Measurements from ENCODE around the gene DDIT4. TPM values are rescaled to one million over a fixed set of nuclear protein-coding genes. Genes with fewer than 3 reads are reported as not detected.
A peak's percentile ranks its signal among the peaks of the same experiment; 100 is the strongest.
"Not testable (repeated sequence)": the region's sequence is repeated elsewhere in the genome, so short reads cannot be mapped to it uniquely, and the experiment has no call there.

Gene DDIT4
- total RNA-seq, 1 experiment from 2014 or later = 326 TPM

DNA sequence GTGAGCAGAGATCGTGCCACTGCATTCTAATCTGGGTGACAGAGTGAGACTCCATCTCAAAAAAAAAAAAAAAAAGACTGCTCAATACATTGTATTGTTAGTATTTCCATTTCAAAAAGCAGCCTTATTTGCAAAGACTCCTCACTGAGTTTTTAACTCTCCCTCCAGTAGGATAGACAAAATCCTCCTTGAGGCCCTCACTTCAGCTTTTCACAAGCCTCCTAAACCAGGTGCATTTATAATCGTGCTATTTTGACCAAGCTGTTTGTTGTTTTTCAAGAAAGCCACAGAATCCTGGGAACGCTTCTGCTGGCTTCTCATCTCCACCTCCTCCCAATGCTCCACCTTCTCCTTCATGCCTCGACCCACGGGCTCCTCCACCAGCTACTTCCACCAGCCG, 6.3 kb upstream of the DDIT4 start:
- peaks cover 31% of the 10 kb centered on the region for H3K36me3 Mint-ChIP-seq (ENCODE audit: insufficient read depth, unreplicated experiment)
- TF ChIP-seq, protein P1, sequence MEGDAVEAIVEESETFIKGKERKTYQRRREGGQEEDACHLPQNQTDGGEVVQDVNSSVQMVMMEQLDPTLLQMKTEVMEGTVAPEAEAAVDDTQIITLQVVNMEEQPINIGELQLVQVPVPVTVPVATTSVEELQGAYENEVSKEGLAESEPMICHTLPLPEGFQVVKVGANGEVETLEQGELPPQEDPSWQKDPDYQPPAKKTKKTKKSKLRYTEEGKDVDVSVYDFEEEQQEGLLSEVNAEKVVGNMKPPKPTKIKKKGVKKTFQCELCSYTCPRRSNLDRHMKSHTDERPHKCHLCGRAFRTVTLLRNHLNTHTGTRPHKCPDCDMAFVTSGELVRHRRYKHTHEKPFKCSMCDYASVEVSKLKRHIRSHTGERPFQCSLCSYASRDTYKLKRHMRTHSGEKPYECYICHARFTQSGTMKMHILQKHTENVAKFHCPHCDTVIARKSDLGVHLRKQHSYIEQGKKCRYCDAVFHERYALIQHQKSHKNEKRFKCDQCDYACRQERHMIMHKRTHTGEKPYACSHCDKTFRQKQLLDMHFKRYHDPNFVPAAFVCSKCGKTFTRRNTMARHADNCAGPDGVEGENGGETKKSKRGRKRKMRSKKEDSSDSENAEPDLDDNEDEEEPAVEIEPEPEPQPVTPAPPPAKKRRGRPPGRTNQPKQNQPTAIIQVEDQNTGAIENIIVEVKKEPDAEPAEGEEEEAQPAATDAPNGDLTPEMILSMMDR (IDR thresholded peaks at IDR 0.05; ENCODE audit: unreplicated experiment) = no peak
- DNase-seq = no peak
- H3K27ac Mint-ChIP-seq (ENCODE audit: unreplicated experiment) = peak overlapping the region; percentile 67
- H3K9me3 Mint-ChIP-seq (ENCODE audit: low read depth, unreplicated experiment) = no peaks in the 10 kb centered on the region
- H3K27me3 Mint-ChIP-seq (ENCODE audit: unreplicated experiment) = no peaks in the 10 kb centered on the region
- intact Hi-C loops (cut with micrococcal nuclease; ENCODE audit: unreplicated experiment) = no loop called here
- BruUV-seq (replicated peaks) = no TSS peak
- CTCF ChIA-PET = no interaction called here
- no peak overlapping the region for H3K4me3 Mint-ChIP-seq (ENCODE audit: low read depth, unreplicated experiment)
- H3K4me1 Mint-ChIP-seq (ENCODE audit: low read depth, unreplicated experiment) = peaks cover 39% of the 10 kb centered on the region

DNA sequence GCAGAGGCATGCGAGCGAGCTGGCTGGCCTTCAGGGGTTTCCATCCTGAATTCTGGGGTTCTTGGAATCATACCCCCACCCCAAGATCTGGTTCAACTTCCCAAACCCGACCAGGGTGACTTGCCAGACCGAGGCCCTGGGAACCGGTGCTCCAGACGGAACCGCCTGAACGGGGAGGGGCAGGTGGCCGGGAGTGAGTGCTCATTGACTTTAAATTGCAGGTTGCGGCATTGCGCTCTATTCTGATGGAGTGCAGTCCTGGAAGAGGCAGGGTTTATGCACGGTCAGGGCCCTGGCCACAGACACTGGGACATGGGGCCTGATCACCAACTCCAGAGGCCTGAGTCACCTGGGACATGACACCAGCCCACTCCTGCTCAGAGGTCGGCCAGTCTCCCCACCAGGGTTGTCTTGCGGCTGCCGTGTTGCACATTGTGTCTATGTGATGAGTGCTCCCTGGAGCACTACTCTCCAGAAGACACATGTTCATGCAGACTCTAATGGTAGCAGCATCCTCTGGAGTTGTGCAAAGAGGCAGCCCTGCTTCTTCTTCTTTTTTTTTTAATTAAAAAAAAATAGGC, 5.8 kb upstream of the DDIT4 start:
- BruUV-seq (replicated peaks) = no TSS peak
- Mint-ChIP-seq H3K27ac (ENCODE audit: unreplicated experiment) (peak overlapping the region; percentile 67), H3K27me3 (ENCODE audit: unreplicated experiment) (no peaks in the 10 kb centered on the region), H3K4me1 (ENCODE audit: low read depth, unreplicated experiment) (peaks cover 45% of the 10 kb centered on the region), H3K9me3 (ENCODE audit: low read depth, unreplicated experiment) (no peaks in the 10 kb centered on the region), H3K36me3 (ENCODE audit: insufficient read depth, unreplicated experiment) (peaks cover 37% of the 10 kb centered on the region), H3K4me3 (ENCODE audit: low read depth, unreplicated experiment) (no peak overlapping the region)
- intact Hi-C loops (cut with micrococcal nuclease; ENCODE audit: unreplicated experiment) = no loop called here
- DNase-seq = no peak
- CTCF ChIA-PET = interaction anchor here (0.6 kb wide), 1 partner anchor 970 kb away, joined by 5 read pairs; no protein-coding TSS in a partner anchor
- TF ChIP-seq, protein P1 (IDR thresholded peaks at IDR 0.05; ENCODE audit: unreplicated experiment) = no peak

DNA sequence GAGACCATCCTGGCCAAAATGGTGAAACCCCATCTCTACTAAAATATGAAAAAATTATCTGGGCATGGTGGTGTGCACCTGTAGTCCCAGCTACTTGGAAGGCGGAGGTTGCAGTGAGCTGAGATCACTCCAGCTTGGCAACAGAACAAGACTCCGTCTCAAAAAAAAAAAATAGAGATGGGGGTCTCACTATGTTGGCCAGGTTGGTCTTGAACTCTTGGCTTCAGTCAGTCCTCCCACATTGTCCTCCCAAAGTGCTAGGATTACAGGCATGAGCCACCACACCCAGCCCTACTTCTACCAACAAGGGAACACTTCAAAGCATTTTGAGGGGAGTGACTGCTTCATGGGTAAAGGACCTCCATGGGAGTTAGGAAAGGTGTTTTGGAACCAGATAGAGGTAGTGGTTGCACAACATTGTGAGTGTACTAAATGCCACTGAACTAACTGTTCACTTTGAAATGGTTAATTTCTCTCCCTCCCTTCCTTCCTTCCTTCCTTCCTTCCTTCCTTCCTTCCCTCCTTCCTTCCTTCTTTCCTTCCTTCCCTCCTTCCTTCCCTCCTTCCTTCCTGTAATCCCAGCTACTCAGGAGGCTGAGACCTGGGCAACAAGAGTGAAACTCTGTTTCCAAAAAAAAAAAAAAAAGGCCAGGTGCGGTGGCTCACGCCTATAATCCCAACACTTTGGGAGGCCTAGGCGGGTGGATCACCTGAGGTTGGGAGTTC, 5.1 kb upstream of the DDIT4 start:
- CTCF ChIA-PET = interaction anchor here (0.6 to 0.7 kb wide), 2 partner anchors 51 to 969 kb away, joined by 5 read pairs; no protein-coding TSS in a partner anchor

DNA sequence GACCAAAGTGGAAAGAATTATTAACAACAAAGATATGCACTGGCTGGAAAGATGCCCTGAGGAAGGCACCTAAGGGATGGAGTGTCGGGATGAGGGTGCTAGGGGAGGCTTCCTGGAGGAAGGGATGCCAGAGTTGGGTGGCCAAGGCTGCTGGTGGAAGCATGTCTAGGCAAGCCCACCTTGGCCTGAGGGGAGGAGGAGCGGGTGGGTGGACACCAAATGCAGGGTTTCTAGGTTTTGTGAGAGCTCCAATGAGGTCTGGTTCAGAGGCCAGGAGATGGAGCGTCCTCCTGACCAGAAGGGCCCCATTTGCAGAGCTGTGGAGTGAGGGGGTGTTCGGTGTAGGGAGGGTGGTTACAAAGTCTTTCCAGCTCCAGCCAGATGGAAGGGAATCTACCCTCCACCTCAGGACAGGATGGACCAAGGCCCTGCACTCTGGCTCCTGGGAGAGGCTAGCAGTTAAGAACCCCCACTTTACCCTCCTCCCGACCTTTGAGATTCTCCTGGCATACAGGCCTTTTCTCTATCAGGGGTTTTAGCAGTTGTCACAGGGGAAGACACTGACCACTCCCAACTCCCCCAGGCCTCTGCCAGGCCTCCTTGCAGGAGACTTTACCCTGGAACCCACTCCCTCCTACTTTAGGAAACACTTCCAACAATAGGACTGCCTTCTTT, 3.0 kb upstream of the DDIT4 start:
- CTCF ChIA-PET = no interaction called here
- TF ChIP-seq, protein P1 (IDR thresholded peaks at IDR 0.05; ENCODE audit: unreplicated experiment) = no peak
- Mint-ChIP-seq H3K27me3 (ENCODE audit: unreplicated experiment) (no peaks in the 10 kb centered on the region), H3K27ac (ENCODE audit: unreplicated experiment) (peak overlapping the region; percentile 99), H3K9me3 (ENCODE audit: low read depth, unreplicated experiment) (no peaks in the 10 kb centered on the region), H3K4me3 (ENCODE audit: low read depth, unreplicated experiment) (no peak overlapping the region), H3K36me3 (ENCODE audit: insufficient read depth, unreplicated experiment) (peaks cover 58% of the 10 kb centered on the region), H3K4me1 (ENCODE audit: low read depth, unreplicated experiment) (peaks cover 42% of the 10 kb centered on the region)
- no TSS peak for BruUV-seq (replicated peaks)
- no peak for DNase-seq
- intact Hi-C loops (cut with micrococcal nuclease; ENCODE audit: unreplicated experiment) = no loop called here

More for the DNA sequence above, 5.1 kb upstream of the DDIT4 start:
- Mint-ChIP-seq H3K4me1 (ENCODE audit: low read depth, unreplicated experiment) (peaks cover 42% of the 10 kb centered on the region), H3K36me3 (ENCODE audit: insufficient read depth, unreplicated experiment) (peaks cover 40% of the 10 kb centered on the region), H3K27ac (ENCODE audit: unreplicated experiment) (peak overlapping the region; percentile 8)
- DNase-seq; H3K27me3 Mint-ChIP-seq (ENCODE audit: unreplicated experiment); intact Hi-C loops (cut with micrococcal nuclease; ENCODE audit: unreplicated experiment); H3K4me3 Mint-ChIP-seq (ENCODE audit: low read depth, unreplicated experiment); H3K9me3 Mint-ChIP-seq (ENCODE audit: low read depth, unreplicated experiment); BruUV-seq (replicated peaks): not testable (repeated sequence)
